ENCODE results near the gene FAM124B. TPM values are rescaled to one million over a fixed set of nuclear protein-coding genes. Genes with fewer than 3 reads are reported as not detected.
A peak's percentile ranks its signal among the peaks of the same experiment; 100 is the strongest.
"Not testable (repeated sequence)": the region's sequence is repeated elsewhere in the genome, so short reads cannot be mapped to it uniquely, and the experiment has no call there.

The FAM124B gene
- total RNA-seq, 1 donor from 2014 or later: not detected

GRCh38 chr2:224392545-224392944, 9.4 kb downstream of the FAM124B start:
- Mint-ChIP-seq H3K4me1 (ENCODE audit: unreplicated experiment) (no peaks in the 10 kb centered on the region), H3K9me3 (ENCODE audit: unreplicated experiment) (no peaks in the 10 kb centered on the region), H3K27me3 (ENCODE audit: unreplicated experiment) (peaks cover 16% of the 10 kb centered on the region), H3K27ac (ENCODE audit: unreplicated experiment) (no peak overlapping the region), H3K36me3 (ENCODE audit: unreplicated experiment) (no peaks in the 10 kb centered on the region), H3K4me3 (ENCODE audit: unreplicated experiment) (no peak overlapping the region)
- TF ChIP-seq CTCF (IDR thresholded peaks at IDR 0.05): no peak
- DNase-seq (ENCODE audit: extremely low spot score, unreplicated experiment): peak; percentile 15

GRCh38 chr2:224389317-224389716, 12.6 kb downstream of the FAM124B start:
- H3K27me3 Mint-ChIP-seq (ENCODE audit: unreplicated experiment): peaks cover 11% of the 10 kb centered on the region
- H3K4me1 Mint-ChIP-seq (ENCODE audit: unreplicated experiment): no peaks in the 10 kb centered on the region
- TF ChIP-seq CTCF (IDR thresholded peaks at IDR 0.05): no peak
- no peak overlapping the region for H3K4me3 Mint-ChIP-seq (ENCODE audit: unreplicated experiment)
- DNase-seq (ENCODE audit: extremely low spot score, unreplicated experiment): peak; percentile 76
- H3K27ac Mint-ChIP-seq (ENCODE audit: unreplicated experiment): no peak overlapping the region
- no peaks in the 10 kb centered on the region for H3K36me3 Mint-ChIP-seq (ENCODE audit: unreplicated experiment)
- no peaks in the 10 kb centered on the region for H3K9me3 Mint-ChIP-seq (ENCODE audit: unreplicated experiment)

- H3K4me3 Mint-ChIP-seq (ENCODE audit: unreplicated experiment): no peak overlapping the region
- no peak overlapping the region for H3K27ac Mint-ChIP-seq (ENCODE audit: unreplicated experiment)
- TF ChIP-seq CTCF (IDR thresholded peaks at IDR 0.05): no peak
- DNase-seq (ENCODE audit: extremely low spot score, unreplicated experiment): no peak
- H3K36me3 Mint-ChIP-seq (ENCODE audit: unreplicated experiment): no peaks in the 10 kb centered on the region
- H3K27me3 Mint-ChIP-seq (ENCODE audit: unreplicated experiment): peaks cover 8% of the 10 kb centered on the region
- no peaks in the 10 kb centered on the region for H3K9me3 Mint-ChIP-seq (ENCODE audit: unreplicated experiment)
- H3K4me1 Mint-ChIP-seq (ENCODE audit: unreplicated experiment): no peaks in the 10 kb centered on the region
These were observed 15.0 kb downstream of the FAM124B start for GRCh38 chr2:224386876-224387275.

- H3K4me1 Mint-ChIP-seq (ENCODE audit: unreplicated experiment): no peaks in the 10 kb centered on the region
- H3K27me3 Mint-ChIP-seq (ENCODE audit: unreplicated experiment): peaks cover 4% of the 10 kb centered on the region
- no peak overlapping the region for H3K4me3 Mint-ChIP-seq (ENCODE audit: unreplicated experiment)
- DNase-seq (ENCODE audit: extremely low spot score, unreplicated experiment): no peak
- no peak overlapping the region for H3K27ac Mint-ChIP-seq (ENCODE audit: unreplicated experiment)
- no peaks in the 10 kb centered on the region for H3K36me3 Mint-ChIP-seq (ENCODE audit: unreplicated experiment)
- TF ChIP-seq CTCF (IDR thresholded peaks at IDR 0.05): no peak
- no peaks in the 10 kb centered on the region for H3K9me3 Mint-ChIP-seq (ENCODE audit: unreplicated experiment)
These were observed 18.8 kb downstream of the FAM124B start for GRCh38 chr2:224382973-224383555.

GRCh38 chr2:224382280-224382647, 19.6 kb downstream of the FAM124B start:
- H3K27ac Mint-ChIP-seq (ENCODE audit: unreplicated experiment); H3K4me3 Mint-ChIP-seq (ENCODE audit: unreplicated experiment); H3K36me3 Mint-ChIP-seq (ENCODE audit: unreplicated experiment); H3K27me3 Mint-ChIP-seq (ENCODE audit: unreplicated experiment); H3K9me3 Mint-ChIP-seq (ENCODE audit: unreplicated experiment); DNase-seq (ENCODE audit: extremely low spot score, unreplicated experiment); H3K4me1 Mint-ChIP-seq (ENCODE audit: unreplicated experiment): not testable (repeated sequence)

Data from osteocyte (in vitro differentiated cells).